Smooth muscle cell (in vitro differentiated cells): Measurements from ENCODE around the gene ERP29. TPM values are rescaled to one million over a fixed set of nuclear protein-coding genes. Genes with fewer than 3 reads are reported as not detected.
A peak's percentile ranks its signal among the peaks of the same experiment; 100 is the strongest.

Source experiments
- DNase-seq: peaks from one replicate; lab custom pipeline; 2025; ENCODE audit not compliant: unreplicated experiment; lab: John Stamatoyannopoulos, UW
- H2AFZ ChIP-seq: fragments of 200-600 bp; sonication (generic); 2 replicates; pipeline ENCODE4 v1.6.0; 2016; ENCODE audit warnings: antibody characterized with exemption, low read depth, mild to moderate bottlenecking
- H3F3A ChIP-seq: fragments of 200-600 bp; sonication (generic); 2 replicates; pipeline ENCODE4 v1.6.0; 2017; ENCODE audit warnings: antibody characterized with exemption, low read depth
- H3K27ac ChIP-seq: fragments of 200-600 bp; sonication (generic); 2 replicates; pipeline ENCODE4 v1.5.1; 2016; ENCODE audit warnings: low read depth, mild to moderate bottlenecking
- H3K27me3 ChIP-seq: fragments of 200-600 bp; sonication (generic); 2 replicates; pipeline ENCODE4 v1.6.1; 2016; ENCODE audit warnings: low read depth, mild to moderate bottlenecking
- H3K36me3 ChIP-seq: fragments of 200-600 bp; sonication (generic); 2 replicates; pipeline ENCODE4 v1.5.1; 2016; ENCODE audit warnings: low read depth
- H3K4me1 ChIP-seq: fragments of 200-600 bp; sonication (generic); 2 replicates; pipeline ENCODE4 v1.5.1; 2016; ENCODE audit warnings: low read depth
- H3K4me2 ChIP-seq: fragments of 200-600 bp; sonication (generic); 2 replicates; pipeline ENCODE4 v1.6.0; 2016; ENCODE audit warnings: mild to moderate bottlenecking
- H3K4me3 ChIP-seq: fragments of 200-600 bp; sonication (generic); 2 replicates; pipeline ENCODE4 v1.5.1; 2016; ENCODE audit warnings: mild to moderate bottlenecking
- H3K79me2 ChIP-seq: fragments of 200-600 bp; sonication (generic); 2 replicates; pipeline ENCODE4 v1.6.0; 2016; ENCODE audit warnings: low read depth, mild to moderate bottlenecking
- H3K9ac ChIP-seq: fragments of 200-600 bp; sonication (generic); 2 replicates; pipeline ENCODE4 v1.6.0; 2016; ENCODE audit warnings: low read depth
- H3K9me3 ChIP-seq: fragments of 200-600 bp; sonication (generic); replicated peaks from 2 replicates; pipeline ENCODE4 v1.5.1; 2016; ENCODE audit warnings: low read depth
- H4K20me1 ChIP-seq: fragments of 200-600 bp; sonication (generic); 2 replicates; pipeline ENCODE4 v1.6.0; 2016; ENCODE audit warnings: low read depth
- CTCF ChIP-seq: fragments of 200-600 bp; sonication (generic); IDR thresholded peaks from 2 replicates; pipeline ENCODE4 v1.5.1; 2017; ENCODE audit warnings: borderline replicate concordance, mild to moderate bottlenecking, antibody characterized with exemption; ENCODE audit not compliant: insufficient read depth, poor library complexity, severe bottlenecking
- WGBS: methylation state at CpG from one replicate; pipeline ENCODE4 v1.1.7; 2016; ENCODE audit warnings: low lambda C conversion rate; 5-methylcytosine and 5-hydroxymethylcytosine counted together
- polyA plus RNA-seq: library from polyadenylated mRNA; unstranded; fragments of >200 nt; fragmentation: Nextera tagmentation; extraction: Ambion mirVana; gene quantifications from 2 replicates; pipeline ENCODE4 v1.2.1, GENCODE V29; 2016
- total RNA-seq: library from RNA; depleted of rRNA; stranded (reverse); fragments of >200 nt; gene quantifications from 2 replicates; pipeline ENCODE4 v1.2.3, GENCODE V29; 2014

The ERP29 gene
- total and polyA plus RNA-seq, 2 experiments from 2014 or later: 44.2 to 118 TPM

GRCh38 chr12:112010415-112011344 is 2.5 kb upstream of the ERP29 start:
- H3K27me3 ChIP-seq: no peaks in the 10 kb centered on the region
- no peaks in the 10 kb centered on the region for H3K36me3 ChIP-seq
- peaks cover 7% of the 10 kb centered on the region for H3F3A ChIP-seq
- no peaks in the 10 kb centered on the region for H4K20me1 ChIP-seq
- no peak overlapping the region for H2AFZ ChIP-seq
- no peak overlapping the region for H3K27ac ChIP-seq
- no peak for DNase-seq
- 99% methylated on average over 8 of the region's 8 CpGs for WGBS
- H3K4me2 ChIP-seq: no peak overlapping the region
- H3K4me1 ChIP-seq: peaks cover 18% of the 10 kb centered on the region
- H3K4me3 ChIP-seq: no peak overlapping the region
- no peaks in the 10 kb centered on the region for H3K9me3 ChIP-seq
- peaks cover 16% of the 10 kb centered on the region for H3K79me2 ChIP-seq
- H3K9ac ChIP-seq: no peak overlapping the region
- TF ChIP-seq CTCF: no peak

DNA sequence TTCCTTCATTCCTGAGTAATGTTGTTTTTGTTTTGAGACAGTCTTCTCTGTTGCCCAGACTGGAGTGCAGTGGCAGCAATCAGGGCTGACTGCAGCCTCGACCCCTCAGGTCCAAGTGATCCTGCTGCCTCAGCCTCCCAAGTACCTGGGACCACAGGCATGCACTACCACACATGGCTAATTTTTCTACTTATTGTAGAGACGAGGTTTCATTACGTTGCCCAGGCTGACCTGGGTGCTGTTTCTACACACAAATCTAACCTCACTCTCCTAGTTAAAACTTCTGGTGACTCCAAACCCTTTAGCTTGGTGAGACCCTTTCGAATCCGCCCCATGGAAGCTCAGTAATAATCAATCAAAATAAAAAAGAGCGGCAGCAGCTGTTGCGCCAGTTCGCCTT is 1.5 kb upstream of the ERP29 start:
- Histone ChIP-seq H3K9ac (no peak overlapping the region), H3F3A (peaks cover 7% of the 10 kb centered on the region), H3K27me3 (no peaks in the 10 kb centered on the region), H2AFZ (no peak overlapping the region), H3K4me2 (peak overlapping the region; percentile 81), H3K36me3 (peaks cover 6% of the 10 kb centered on the region), H3K4me3 (peak overlapping the region; percentile 55), H3K27ac (no peak overlapping the region), H3K4me1 (peaks cover 18% of the 10 kb centered on the region), H3K79me2 (peaks cover 26% of the 10 kb centered on the region), H3K9me3 (no peaks in the 10 kb centered on the region), H4K20me1 (no peaks in the 10 kb centered on the region)
- no peak for TF ChIP-seq CTCF
- DNase-seq: no peak
- 88% methylated on average over 8 of the region's 8 CpGs for WGBS

GRCh38 chr12:112013601-112014402 is 576 bp downstream of the ERP29 start:
- Histone ChIP-seq H3K4me1 (peaks cover 18% of the 10 kb centered on the region), H3K4me2 (peak overlapping the region; percentile 93), H4K20me1 (peaks cover 17% of the 10 kb centered on the region), H3K79me2 (peaks cover 45% of the 10 kb centered on the region), H3K9me3 (no peaks in the 10 kb centered on the region), H3K4me3 (peak overlapping the region; percentile 93), H2AFZ (peak overlapping the region; percentile 97), H3K9ac (peak overlapping the region; percentile 81), H3F3A (peaks cover 12% of the 10 kb centered on the region), H3K27ac (peak overlapping the region; percentile 85), H3K27me3 (no peaks in the 10 kb centered on the region), H3K36me3 (peaks cover 6% of the 10 kb centered on the region)
- 2% methylated on average over 54 of the region's 54 CpGs for WGBS
- TF ChIP-seq CTCF: no peak
- peak; percentile 42 for DNase-seq
